Hepatocyte (in vitro differentiated cells): Measurements from ENCODE around the gene RRAD. TPM values are rescaled to one million over a fixed set of nuclear protein-coding genes. Genes with fewer than 3 reads are reported as not detected.
"Not testable (repeated sequence)": the region's sequence is repeated elsewhere in the genome, so short reads cannot be mapped to it uniquely, and the experiment has no call there.

ENCODE experiments used
- DNase-seq: peaks from one replicate; pipeline ENCODE4 v3.0.0-alpha.2; 2016; ENCODE audit warnings: low spot score
- H2AFZ ChIP-seq: fragments of 200-600 bp; sonication (generic); 2 replicates; pipeline ENCODE4 v1.6.0; 2016; ENCODE audit warnings: antibody characterized with exemption, mild to moderate bottlenecking
- H3K27ac ChIP-seq: fragments of 200-600 bp; sonication (generic); 2 replicates; pipeline ENCODE4 v1.5.1; 2016; ENCODE audit warnings: mild to moderate bottlenecking
- H3K27me3 ChIP-seq: fragments of 200-600 bp; sonication (generic); 2 replicates; pipeline ENCODE4 v1.6.1; 2016
- H3K36me3 ChIP-seq: fragments of 200-600 bp; sonication (generic); replicated peaks from 2 replicates; pipeline ENCODE4 v1.5.1; 2016; ENCODE audit warnings: low read depth; ENCODE audit not compliant: insufficient read depth
- H3K4me1 ChIP-seq: fragments of 200-600 bp; sonication (generic); 2 replicates; pipeline ENCODE4 v1.5.1; 2016; ENCODE audit warnings: mild to moderate bottlenecking, moderate library complexity; ENCODE audit not compliant: insufficient read depth
- H3K4me2 ChIP-seq: fragments of 200-600 bp; sonication (generic); 2 replicates; pipeline ENCODE4 v1.6.0; 2016
- H3K4me3 ChIP-seq: fragments of 200-600 bp; sonication (generic); 2 replicates; pipeline ENCODE4 v1.5.1; 2016; ENCODE audit warnings: mild to moderate bottlenecking
- H3K79me2 ChIP-seq: fragments of 200-600 bp; sonication (generic); 2 replicates; pipeline ENCODE4 v1.6.0; 2017; ENCODE audit warnings: mild to moderate bottlenecking
- H3K9me2 ChIP-seq: fragments of 200-600 bp; sonication (generic); replicated peaks from 2 replicates; pipeline ENCODE4 v1.6.0; 2017; ENCODE audit warnings: mild to moderate bottlenecking; ENCODE audit not compliant: insufficient read depth
- H3K9me3 ChIP-seq: fragments of 200-600 bp; sonication (generic); 2 replicates; pipeline ENCODE4 v1.5.1; 2016; ENCODE audit warnings: low read depth, mild to moderate bottlenecking
- H4K20me1 ChIP-seq: fragments of 200-600 bp; sonication (generic); 2 replicates; pipeline ENCODE4 v1.6.0; 2016; ENCODE audit warnings: mild to moderate bottlenecking; ENCODE audit not compliant: insufficient read depth, poor library complexity, severe bottlenecking
- CTCF ChIP-seq: fragments of 200-600 bp; sonication (generic); IDR thresholded peaks from 2 replicates; pipeline ENCODE4 v1.5.1; 2016; ENCODE audit warnings: antibody characterized with exemption, mild to moderate bottlenecking; ENCODE audit not compliant: poor library complexity
- EZH2 ChIP-seq: fragments of 200-600 bp; sonication (generic); IDR thresholded peaks from 2 replicates; pipeline ENCODE4 v1.6.1; 2016; ENCODE audit warnings: antibody characterized with exemption, mild to moderate bottlenecking, borderline replicate concordance
- EZH2phosphoT487 ChIP-seq: fragments of 200-600 bp; sonication (generic); IDR thresholded peaks from one replicate; pipeline ENCODE4 v1.6.1; 2018; ENCODE audit warnings: antibody characterized with exemption, mild to moderate bottlenecking, low read depth, moderate library complexity; ENCODE audit not compliant: unreplicated experiment, severe bottlenecking
- WGBS: methylation state at CpG from one replicate; pipeline ENCODE4 v1.1.6; 2016; ENCODE audit warnings: low lambda C conversion rate; ENCODE audit errors: missing lambda C conversion rate; 5-methylcytosine and 5-hydroxymethylcytosine counted together
- polyA plus RNA-seq: library from polyadenylated mRNA; unstranded; fragments of >200 nt; fragmentation: Nextera tagmentation; extraction: Ambion mirVana; gene quantifications from 2 replicates; pipeline ENCODE4 v1.2.1, GENCODE V29; 2016
- total RNA-seq: library from RNA; depleted of rRNA; stranded (reverse); fragments of >200 nt; gene quantifications from 2 replicates; pipeline ENCODE4 v1.2.3, GENCODE V29; 2014

The RRAD gene
- total and polyA plus RNA-seq, 2 experiments from 2014 or later, result 8.8 to 16.3 TPM

- H3K36me3 ChIP-seq, result no peaks in the 10 kb centered on the region
- H3K4me1 ChIP-seq, result peaks cover 28% of the 10 kb centered on the region
- H3K79me2 ChIP-seq, result no peaks in the 10 kb centered on the region
- TF ChIP-seq EZH2 (no peak), CTCF (no peak)
- H2AFZ ChIP-seq, result no peak overlapping the region
- H4K20me1 ChIP-seq, result no peaks in the 10 kb centered on the region
- no peaks in the 10 kb centered on the region for H3K9me3 ChIP-seq
- H3K9me2 ChIP-seq, result no peaks in the 10 kb centered on the region
- H3K27ac ChIP-seq, result no peak overlapping the region
- 92% methylated on average over 3 of the region's 3 CpGs for WGBS
- no peak overlapping the region for H3K4me2 ChIP-seq
- no peaks in the 10 kb centered on the region for H3K27me3 ChIP-seq
- DNase-seq, result no peak
- H3K4me3 ChIP-seq, result no peak overlapping the region
Observed at GRCh38 chr16:66898207-66898606, 27.1 kb downstream of the RRAD start.

GRCh38 chr16:66896682-66897081 lies 28.7 kb downstream of the RRAD start:
- not testable (repeated sequence) for DNase-seq
- Histone ChIP-seq H3K27ac (peak overlapping the region; percentile 64), H3K4me1 (peaks cover 26% of the 10 kb centered on the region)

GRCh38 chr16:66895999-66896398 lies 29.3 kb downstream of the RRAD start:
- H3K4me3 ChIP-seq, result no peak overlapping the region
- no peaks in the 10 kb centered on the region for H4K20me1 ChIP-seq
- no peak for DNase-seq
- H3K27ac ChIP-seq, result peak overlapping the region; percentile 64
- H3K4me1 ChIP-seq, result peaks cover 19% of the 10 kb centered on the region
- 99% methylated on average over 3 of the region's 3 CpGs for WGBS
- H3K36me3 ChIP-seq, result no peaks in the 10 kb centered on the region
- no peaks in the 10 kb centered on the region for H3K9me3 ChIP-seq
- no peaks in the 10 kb centered on the region for H3K79me2 ChIP-seq
- H3K4me2 ChIP-seq, result no peak overlapping the region
- no peaks in the 10 kb centered on the region for H3K27me3 ChIP-seq
- TF ChIP-seq EZH2phosphoT487, result no peak
- TF ChIP-seq CTCF, result no peak
- H2AFZ ChIP-seq, result no peak overlapping the region
- no peaks in the 10 kb centered on the region for H3K9me2 ChIP-seq

More at GRCh38 chr16:66896682-66897081, 28.7 kb downstream of the RRAD start:
- not testable (repeated sequence) for H3K27me3 ChIP-seq, H4K20me1 ChIP-seq, H3K4me3 ChIP-seq, H3K9me2 ChIP-seq, H3K9me3 ChIP-seq, H2AFZ ChIP-seq, H3K4me2 ChIP-seq, H3K36me3 ChIP-seq, H3K79me2 ChIP-seq
- WGBS, result 73% methylated on average over 5 of the region's 5 CpGs

GRCh38 chr16:66895689-66895979 lies 29.7 kb downstream of the RRAD start:
- Histone ChIP-seq H2AFZ (no peak overlapping the region), H3K79me2 (no peaks in the 10 kb centered on the region), H3K9me3 (no peaks in the 10 kb centered on the region), H3K27ac (no peak overlapping the region), H3K4me3 (no peak overlapping the region), H3K27me3 (no peaks in the 10 kb centered on the region), H3K36me3 (no peaks in the 10 kb centered on the region), H3K4me1 (peaks cover 15% of the 10 kb centered on the region), H3K9me2 (no peaks in the 10 kb centered on the region), H4K20me1 (no peaks in the 10 kb centered on the region), H3K4me2 (no peak overlapping the region)
- no peak for TF ChIP-seq EZH2phosphoT487
- no peak for TF ChIP-seq EZH2
- TF ChIP-seq CTCF, result no peak
- 93% methylated on average over 5 of the region's 5 CpGs for WGBS
- no peak for DNase-seq
